HepG2 (cell line): ENCODE results near the gene KRTAP13-2. TPM values are rescaled to one million over a fixed set of nuclear protein-coding genes. Genes with fewer than 3 reads are reported as not detected.

Experiments used
- ATAC-seq: fragments of 200-7000 bp; cut with Tn5 transposase; 3 replicates; pipeline ENCODE4 v1.9.1; 2020; ENCODE audit warnings: mild to moderate bottlenecking, moderate library complexity
- BruUV-seq: library from RNA; stranded (reverse); fragments of 400-500 nt; replicated peaks from 2 replicates; lab custom pipeline; 2021; lab: Mats Ljungman, UMichigan
- CTCF ChIA-PET: fragments of 300-600 bp; formaldehyde crosslinking; extraction: SDS; loops from one replicate; lab custom pipeline; 2021; ENCODE audit warnings: low total read pairs, inconsistent platforms, low intra/inter-chr PET ratio; lab: Yijun Ruan, JAX
- POLR2A ChIA-PET: fragments of 350-600 bp; sonication (Branson Sonifier 250); formaldehyde crosslinking; loops from one replicate; lab custom pipeline; 2020; ENCODE audit warnings: antibody characterized with exemption, inconsistent platforms; lab: Yijun Ruan, JAX
- DNase-seq: peaks from one replicate; pipeline ENCODE4 v3.0.0-alpha.2; 2015; ENCODE audit warnings: low spot score
- FAIRE-seq: peaks from 3 replicates; lab custom pipeline; 2011; peaks lifted over from hg19 to GRCh38; lab: Jason Lieb, UNC
- H2AFZ ChIP-seq: one replicate; pipeline ENCODE4 v1.6.1; 2011; ENCODE audit warnings: low read length, inconsistent platforms
- H3K27ac ChIP-seq: fragments of 300-600 bp; 3 replicates; pipeline ENCODE4 v1.8.0; 2011; ENCODE audit warnings: mixed run types, mild to moderate bottlenecking, mixed read lengths, low read length, inconsistent platforms; ENCODE audit not compliant: insufficient read depth; ENCODE audit errors: extremely low read length
- H3K27me3 ChIP-seq, 2 experiments: fragments of 200-600 bp in 1 of 2; 2 replicates in 1 of 2; 3 replicates in 1 of 2; pipeline versions ENCODE4 v1.6.0 to v1.8.0; 2011; ENCODE audit warnings: low read length in 2 of 2, mild to moderate bottlenecking in 2 of 2, moderate library complexity in 2 of 2, inconsistent platforms in 1 of 2; ENCODE audit not compliant: insufficient read depth in 2 of 2, control insufficient read depth in 1 of 2
- H3K36me3 ChIP-seq, 2 experiments: fragments of 200-600 bp in 1 of 2; replicated peaks in 1 of 2; 2 replicates in 1 of 2; 3 replicates in 1 of 2; pipeline versions ENCODE4 v1.5.1 to v1.8.0; 2011; ENCODE audit warnings: low read length in 2 of 2, inconsistent platforms in 1 of 2; ENCODE audit not compliant: insufficient read depth in 2 of 2, control insufficient read depth in 1 of 2
- H3K4me1 ChIP-seq: 2 replicates; pipeline ENCODE4 v1.5.1; 2012; ENCODE audit warnings: low read length, inconsistent platforms; ENCODE audit not compliant: insufficient read depth
- H3K4me2 ChIP-seq: 2 replicates; pipeline ENCODE4 v1.6.0; 2011; ENCODE audit warnings: low read depth, low read length, inconsistent platforms
- H3K4me3 ChIP-seq, 3 experiments: fragments of 200-600 bp in 1 of 3; sonication (generic), shearing (Covaris generic) in 1 of 3; replicated peaks in 1 of 3; 2 replicates each; pipeline ENCODE4 v1.5.1; 2011 to 2016; ENCODE audit warnings: low read length in 3 of 3, inconsistent platforms in 2 of 3, low read depth in 2 of 3, mild to moderate bottlenecking in 2 of 3, control low read depth in 1 of 3, mixed read lengths in 1 of 3; ENCODE audit not compliant: insufficient read depth in 1 of 3
- H3K79me2 ChIP-seq: one replicate; pipeline ENCODE4 v1.6.1; 2011; ENCODE audit warnings: low read length, inconsistent platforms; ENCODE audit not compliant: insufficient read depth
- H3K9ac ChIP-seq: 2 replicates; pipeline ENCODE4 v1.6.0; 2011; ENCODE audit warnings: mild to moderate bottlenecking, low read depth, low read length, inconsistent platforms; ENCODE audit not compliant: insufficient read depth
- H3K9me3 ChIP-seq: 2 replicates; pipeline ENCODE4 v1.5.1; 2012; ENCODE audit warnings: mild to moderate bottlenecking, low read length
- H4K20me1 ChIP-seq: 2 replicates; pipeline ENCODE4 v1.6.0; 2011; ENCODE audit warnings: inconsistent platforms, mild to moderate bottlenecking, low read length, moderate library complexity; ENCODE audit not compliant: insufficient read depth
- AKAP8 ChIP-seq: sonication (generic); formaldehyde crosslinking; IDR thresholded peaks from 2 replicates; pipeline ENCODE4 v1.5.1; 2020; ENCODE audit warnings: mild to moderate bottlenecking, missing genetic modification reagents
- CENPX ChIP-seq: sonication (generic); formaldehyde crosslinking; IDR thresholded peaks from 2 replicates; pipeline ENCODE4 v1.9.0; 2021; ENCODE audit warnings: mild to moderate bottlenecking, missing genetic modification reagents, moderate library complexity
- EED ChIP-seq: sonication (generic); formaldehyde crosslinking; IDR thresholded peaks from 2 replicates; pipeline ENCODE4 v1.5.0; 2020; ENCODE audit warnings: mild to moderate bottlenecking, missing genetic modification reagents
- KDM5A ChIP-seq: fragments of 200-600 bp; sonication (generic); IDR thresholded peaks from 2 replicates; pipeline ENCODE4 v1.7.0; 2018; ENCODE audit warnings: antibody characterized with exemption, mild to moderate bottlenecking, low read length, borderline replicate concordance
- KLF6 ChIP-seq: IDR thresholded peaks from 2 replicates; pipeline ENCODE4 v1.8.0; 2016; ENCODE audit warnings: missing biosample characterization, missing genetic modification reagents
- MEF2D ChIP-seq: sonication (generic); formaldehyde crosslinking; IDR thresholded peaks from 2 replicates; pipeline ENCODE4 v1.5.1; 2020; ENCODE audit warnings: mild to moderate bottlenecking, missing genetic modification reagents
- RARA ChIP-seq: IDR thresholded peaks from 2 replicates; pipeline ENCODE4 v1.6.1; 2016; ENCODE audit warnings: missing genetic modification reagents, missing compliant biosample characterization
- RFX3 ChIP-seq: IDR thresholded peaks from 2 replicates; pipeline ENCODE4 v1.6.1; 2016; ENCODE audit warnings: missing biosample characterization, missing genetic modification reagents
- RNF2 ChIP-seq: fragments of 450-650 bp; conservative IDR thresholded peaks from 2 replicates; pipeline ENCODE4 v1.6.1; 2016; ENCODE audit warnings: low read depth
- SMC3 ChIP-seq: IDR thresholded peaks from 2 replicates; pipeline ENCODE4 v1.6.1; 2011; ENCODE audit warnings: low read length, improper control_type of control experiment
- SRSF1 ChIP-seq: fragments of 200-400 bp; formaldehyde crosslinking; optimal IDR thresholded peaks from 2 replicates; pipeline ENCODE3; 2017; ENCODE audit warnings: mild to moderate bottlenecking, low read depth, low read length, moderate library complexity
- ZFP1 ChIP-seq: IDR thresholded peaks from 2 replicates; pipeline ENCODE4 v1.6.1; 2016
- ZNF205 ChIP-seq: IDR thresholded peaks from 2 replicates; pipeline ENCODE4 v1.6.1; 2018; ENCODE audit warnings: missing biosample characterization, missing genetic modification reagents
- ZNF572 ChIP-seq: sonication (generic); formaldehyde crosslinking; IDR thresholded peaks from 2 replicates; pipeline ENCODE4 v1.5.1; 2020; ENCODE audit warnings: mild to moderate bottlenecking, missing genetic modification reagents
- ZNF775 ChIP-seq: sonication (generic); formaldehyde crosslinking; IDR thresholded peaks from 2 replicates; pipeline ENCODE4 v1.4.0; 2020; ENCODE audit warnings: missing genetic modification reagents, mild to moderate bottlenecking, moderate library complexity, borderline replicate concordance
- ZNF776 ChIP-seq: sonication (generic); formaldehyde crosslinking; IDR thresholded peaks from 2 replicates; pipeline ENCODE4 v1.4.0; 2020; ENCODE audit warnings: mild to moderate bottlenecking, missing genetic modification reagents
- ZNF879 ChIP-seq: sonication (generic); formaldehyde crosslinking; IDR thresholded peaks from 2 replicates; pipeline ENCODE4 v1.8.1; 2023; ENCODE audit warnings: missing genetic modification reagents
- WGBS: methylation state at CpG from one replicate; pipeline ENCODE4 v1.1.6; 2017; ENCODE audit warnings: low lambda C conversion rate; 5-methylcytosine and 5-hydroxymethylcytosine counted together
- in situ Hi-C: cut with HindIII; loops from 2 replicates; pipeline ENCODE4 v1.10.0; 2017; ENCODE audit warnings: low pct_unique_long_range_greater_than_20kb; ENCODE audit not compliant: extremely low pct_ligation_motif_present
- intact Hi-C: fragments of 100-400 bp; cut with micrococcal nuclease; formaldehyde crosslinking; loops from one replicate; pipeline ENCODE4 v1.10.0; 2022; ENCODE audit not compliant: unreplicated experiment
- polyA plus RNA-seq, 8 experiments: library from polyadenylated mRNA; depleted of rRNA in 3 of 8; stranded (reverse) in 7 of 8; unstranded in 1 of 8; fragments of >200 nt; fragmentation: Illumina TruSeq in 4 of 8; extraction: Trizol in 4 of 8; gene quantifications; 2 replicates each; pipeline versions ENCODE4 v1.2.1 to v1.2.3, GENCODE V29; 2011 to 2016; ENCODE audit warnings: low read depth in 4 of 8, missing spikeins in 1 of 8, mixed read lengths in 1 of 8; ENCODE audit not compliant: insufficient read depth in 1 of 8
- total RNA-seq, 5 experiments: library from RNA; depleted of rRNA; stranded (reverse); fragments of >200 nt; fragmentation: Illumina TruSeq; extraction: Trizol; gene quantifications; 2 replicates each; pipeline ENCODE4 v1.2.3, GENCODE V29; 2016; ENCODE audit warnings: low read depth in 1 of 5
- TF ChIP-seq, protein P1 (sequence below): sonication (generic); formaldehyde crosslinking; IDR thresholded peaks from 2 replicates; pipeline ENCODE4 v1.5.1; 2020; ENCODE audit warnings: mild to moderate bottlenecking, missing genetic modification reagents, borderline replicate concordance

Gene KRTAP13-2
- total and polyA plus RNA-seq, 2 of the 13 experiments (the other 11 are each of a cell fraction or from before 2014, with no cell fraction given): not detected

GRCh38 chr21:30351534-30351933, 20.5 kb downstream of the KRTAP13-2 start:
- FAIRE-seq (no peak), ATAC-seq (no peak), DNase-seq (no peak)
- in situ Hi-C loops (no loop called here), intact Hi-C loops (no loop called here)
- no peaks in the 10 kb centered on the region for H3K79me2 ChIP-seq
- TF ChIP-seq ZNF775 (CRISPR knock-in tag) (no peak), ZFP1 (CRISPR knock-in tag) (no peak), RNF2 (no peak), KDM5A (no peak), ZNF205 (CRISPR knock-in tag) (no peak), KLF6 (CRISPR knock-in tag) (no peak), ZNF879 (CRISPR knock-in tag) (no peak)
- no peak overlapping the region for H3K9ac ChIP-seq
- peaks cover 73% of the 10 kb centered on the region for H3K9me3 ChIP-seq
- no peak overlapping the region for H3K27ac ChIP-seq
- no peaks in the 10 kb centered on the region for H3K4me1 ChIP-seq
- no peak overlapping the region for H2AFZ ChIP-seq
- H3K4me3 ChIP-seq: no peak overlapping the region
- H4K20me1 ChIP-seq: no peaks in the 10 kb centered on the region
- POLR2A ChIA-PET: no interaction called here
- no peaks in the 10 kb centered on the region for H3K36me3 ChIP-seq
- no peak overlapping the region for H3K4me2 ChIP-seq
- CTCF ChIA-PET: no interaction called here
- WGBS: 42% methylated on average over 1 of the region's 1 CpG
- no TSS peak for BruUV-seq
- no peaks in the 10 kb centered on the region for H3K27me3 ChIP-seq

DNA sequence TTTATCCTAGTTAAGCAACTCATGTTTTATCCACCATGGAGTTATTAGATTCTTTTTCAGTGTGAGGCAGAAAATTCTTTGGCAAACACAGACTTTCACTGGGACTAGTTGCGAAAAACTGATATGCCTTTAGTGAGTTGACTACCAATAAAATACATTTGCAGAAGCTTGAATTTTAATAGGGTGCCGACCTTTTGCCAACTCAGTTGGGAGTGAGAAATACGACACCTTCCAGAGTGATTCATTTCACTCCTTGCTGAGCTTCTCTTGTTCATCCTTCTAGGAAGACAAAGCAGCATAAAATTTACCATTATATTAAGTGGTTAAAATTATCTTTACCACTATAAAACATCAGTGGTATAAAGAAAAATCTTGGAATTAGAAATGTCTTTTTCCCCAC, 22.5 kb downstream of the KRTAP13-2 start:
- DNase-seq: no peak
- WGBS: 3% methylated on average over 3 of the region's 3 CpGs
- no peak overlapping the region for H3K27ac ChIP-seq
- no peak overlapping the region for H3K4me2 ChIP-seq
- intact Hi-C loops: no loop called here
- BruUV-seq: no TSS peak
- FAIRE-seq: no peak
- ChIA-PET CTCF (no interaction called here), POLR2A (no interaction called here)
- H3K27me3 ChIP-seq: no peaks in the 10 kb centered on the region
- H3K9me3 ChIP-seq: peaks cover 73% of the 10 kb centered on the region
- H3K36me3 ChIP-seq: no peaks in the 10 kb centered on the region
- TF ChIP-seq RARA: no peak
- TF ChIP-seq CENPX (CRISPR knock-in tag): no peak
- no peak for TF ChIP-seq SMC3
- TF ChIP-seq MEF2D (CRISPR knock-in tag): no peak
- TF ChIP-seq, protein P1, sequence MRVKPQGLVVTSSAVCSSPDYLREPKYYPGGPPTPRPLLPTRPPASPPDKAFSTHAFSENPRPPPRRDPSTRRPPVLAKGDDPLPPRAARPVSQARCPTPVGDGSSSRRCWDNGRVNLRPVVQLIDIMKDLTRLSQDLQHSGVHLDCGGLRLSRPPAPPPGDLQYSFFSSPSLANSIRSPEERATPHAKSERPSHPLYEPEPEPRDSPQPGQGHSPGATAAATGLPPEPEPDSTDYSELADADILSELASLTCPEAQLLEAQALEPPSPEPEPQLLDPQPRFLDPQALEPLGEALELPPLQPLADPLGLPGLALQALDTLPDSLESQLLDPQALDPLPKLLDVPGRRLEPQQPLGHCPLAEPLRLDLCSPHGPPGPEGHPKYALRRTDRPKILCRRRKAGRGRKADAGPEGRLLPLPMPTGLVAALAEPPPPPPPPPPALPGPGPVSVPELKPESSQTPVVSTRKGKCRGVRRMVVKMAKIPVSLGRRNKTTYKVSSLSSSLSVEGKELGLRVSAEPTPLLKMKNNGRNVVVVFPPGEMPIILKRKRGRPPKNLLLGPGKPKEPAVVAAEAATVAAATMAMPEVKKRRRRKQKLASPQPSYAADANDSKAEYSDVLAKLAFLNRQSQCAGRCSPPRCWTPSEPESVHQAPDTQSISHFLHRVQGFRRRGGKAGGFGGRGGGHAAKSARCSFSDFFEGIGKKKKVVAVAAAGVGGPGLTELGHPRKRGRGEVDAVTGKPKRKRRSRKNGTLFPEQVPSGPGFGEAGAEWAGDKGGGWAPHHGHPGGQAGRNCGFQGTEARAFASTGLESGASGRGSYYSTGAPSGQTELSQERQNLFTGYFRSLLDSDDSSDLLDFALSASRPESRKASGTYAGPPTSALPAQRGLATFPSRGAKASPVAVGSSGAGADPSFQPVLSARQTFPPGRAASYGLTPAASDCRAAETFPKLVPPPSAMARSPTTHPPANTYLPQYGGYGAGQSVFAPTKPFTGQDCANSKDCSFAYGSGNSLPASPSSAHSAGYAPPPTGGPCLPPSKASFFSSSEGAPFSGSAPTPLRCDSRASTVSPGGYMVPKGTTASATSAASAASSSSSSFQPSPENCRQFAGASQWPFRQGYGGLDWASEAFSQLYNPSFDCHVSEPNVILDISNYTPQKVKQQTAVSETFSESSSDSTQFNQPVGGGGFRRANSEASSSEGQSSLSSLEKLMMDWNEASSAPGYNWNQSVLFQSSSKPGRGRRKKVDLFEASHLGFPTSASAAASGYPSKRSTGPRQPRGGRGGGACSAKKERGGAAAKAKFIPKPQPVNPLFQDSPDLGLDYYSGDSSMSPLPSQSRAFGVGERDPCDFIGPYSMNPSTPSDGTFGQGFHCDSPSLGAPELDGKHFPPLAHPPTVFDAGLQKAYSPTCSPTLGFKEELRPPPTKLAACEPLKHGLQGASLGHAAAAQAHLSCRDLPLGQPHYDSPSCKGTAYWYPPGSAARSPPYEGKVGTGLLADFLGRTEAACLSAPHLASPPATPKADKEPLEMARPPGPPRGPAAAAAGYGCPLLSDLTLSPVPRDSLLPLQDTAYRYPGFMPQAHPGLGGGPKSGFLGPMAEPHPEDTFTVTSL (CRISPR knock-in tag): no peak
- TF ChIP-seq RFX3 (CRISPR knock-in tag): no peak
- no peak for TF ChIP-seq EED (CRISPR knock-in tag)
- TF ChIP-seq AKAP8 (CRISPR knock-in tag): no peak
- TF ChIP-seq ZNF776: no peak
- no peak for TF ChIP-seq SRSF1
- no peak for TF ChIP-seq ZNF572 (CRISPR knock-in tag)
- H3K9ac ChIP-seq: no peak overlapping the region
- H3K79me2 ChIP-seq: no peaks in the 10 kb centered on the region
- H4K20me1 ChIP-seq: no peaks in the 10 kb centered on the region
- no peak for ATAC-seq
- no peaks in the 10 kb centered on the region for H3K4me1 ChIP-seq
- H3K4me3 ChIP-seq: no peak overlapping the region
- no peak overlapping the region for H2AFZ ChIP-seq
- in situ Hi-C loops: loop anchor here (25.0 kb wide), 1 partner anchor 738 kb away; no protein-coding TSS in a partner anchor
